ENCODE results near the gene DDX51.

Gene DDX51

GRCh38 chr12:132167611-132168310 is 23.6 kb upstream of the DDX51 start:
- DNase-seq (ENCODE audit: extremely low read depth in 1 of 2, low read depth in 1 of 2): no peak

- no peak for DNase-seq (ENCODE audit: extremely low read depth in 1 of 2, low read depth in 1 of 2)
Measured at GRCh38 chr12:132166801-132167591, 22.9 kb upstream of the DDX51 start.

DNA sequence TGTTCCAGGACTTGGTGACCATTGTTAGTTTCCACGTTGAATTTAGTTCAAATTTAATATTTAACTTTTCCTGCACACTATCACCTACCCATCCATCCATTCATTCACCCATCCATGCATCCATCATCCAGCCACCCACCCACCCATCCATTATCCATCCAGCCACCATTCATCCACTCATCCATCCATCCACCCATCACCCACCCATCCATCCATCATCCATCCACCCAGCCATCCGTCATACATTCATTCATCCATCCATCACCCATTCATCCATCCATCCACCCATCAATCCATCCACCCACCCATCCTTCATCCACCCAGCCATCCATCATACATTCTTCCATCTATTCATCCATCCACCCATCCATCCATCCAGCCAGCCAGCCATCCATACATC is 22.0 kb upstream of the DDX51 start:
- DNase-seq (ENCODE audit: extremely low read depth in 1 of 2, low read depth in 1 of 2): no peak

DNA sequence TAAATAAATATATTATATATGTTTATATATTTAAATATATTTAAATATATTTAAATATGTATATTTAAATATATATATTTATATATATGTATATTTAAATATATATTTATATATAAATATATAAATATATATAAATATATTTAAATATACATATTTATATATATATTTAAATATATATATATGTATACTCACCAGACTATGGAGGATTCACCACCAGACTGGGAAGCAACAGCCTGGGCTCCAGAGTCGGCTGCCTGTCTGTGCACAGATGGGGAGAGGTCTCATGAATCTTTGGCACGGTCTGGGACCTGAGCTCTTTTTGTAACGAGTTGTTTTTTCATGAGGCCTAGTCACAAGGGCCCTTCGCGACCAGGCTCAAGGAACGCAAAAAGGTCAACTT is 21.5 kb upstream of the DDX51 start:
- no peak for DNase-seq (ENCODE audit: extremely low read depth in 1 of 2, low read depth in 1 of 2)

GRCh38 chr12:132164426-132164825 is 20.3 kb upstream of the DDX51 start:
- no peak for DNase-seq (ENCODE audit: extremely low read depth in 1 of 2, low read depth in 1 of 2)

DNA sequence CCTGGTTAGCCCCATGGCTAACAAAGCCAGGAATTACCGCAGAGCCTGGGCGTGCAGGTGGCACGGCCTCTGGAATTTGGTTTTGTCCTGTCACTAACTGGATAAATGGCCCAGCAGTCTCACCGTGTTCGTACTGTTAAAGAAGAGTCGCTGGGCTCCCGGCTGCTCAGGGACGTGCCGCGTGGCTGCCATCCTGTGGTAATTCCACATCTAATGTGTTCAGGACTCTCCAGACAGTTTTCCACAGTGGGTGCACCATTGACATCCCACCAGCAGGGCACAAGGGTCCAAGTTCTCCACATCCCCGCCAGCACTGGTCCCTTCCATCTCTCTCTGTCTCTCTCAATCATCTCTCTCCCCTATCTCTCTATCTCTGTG is 19.8 kb upstream of the DDX51 start:
- DNase-seq (ENCODE audit: extremely low read depth in 1 of 2, low read depth in 1 of 2): no peak

GRCh38 chr12:132163041-132163910 is 19.2 kb upstream of the DDX51 start:
- DNase-seq (ENCODE audit: extremely low read depth in 1 of 2, low read depth in 1 of 2): no peak

GRCh38 chr12:132162508-132163031 is 18.5 kb upstream of the DDX51 start:
- DNase-seq (ENCODE audit: extremely low read depth in 1 of 2, low read depth in 1 of 2): no peak

GRCh38 chr12:132161796-132162507 is 17.8 kb upstream of the DDX51 start:
- DNase-seq (ENCODE audit: extremely low read depth in 1 of 2, low read depth in 1 of 2): no peak

GRCh38 chr12:132161036-132161781 is 17.1 kb upstream of the DDX51 start:
- DNase-seq (ENCODE audit: extremely low read depth in 1 of 2, low read depth in 1 of 2): no peak

GRCh38 chr12:132160601-132161035 is 16.5 kb upstream of the DDX51 start:
- no peak for DNase-seq (ENCODE audit: extremely low read depth in 1 of 2, low read depth in 1 of 2)

DNA sequence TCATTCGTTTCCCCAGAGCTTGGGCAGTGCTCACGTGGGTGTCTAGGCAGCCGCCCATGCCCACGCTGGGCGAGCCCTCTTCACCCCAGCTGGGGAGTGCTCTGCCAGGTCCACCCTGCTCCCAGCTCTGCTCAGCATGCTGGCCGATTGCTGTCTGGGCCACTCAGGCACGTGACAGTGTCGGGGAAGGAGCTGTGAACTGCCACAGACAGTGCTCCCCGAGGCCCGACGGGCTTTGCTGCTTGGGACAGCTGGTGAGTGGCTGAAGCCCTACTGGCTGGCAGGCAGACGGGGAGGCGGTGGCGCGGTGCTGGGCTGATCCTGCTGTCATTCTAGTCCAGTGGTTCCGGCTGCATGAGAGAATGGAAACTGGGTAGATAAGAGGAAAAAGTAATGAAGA is 15.9 kb upstream of the DDX51 start:
- no peak for DNase-seq (ENCODE audit: extremely low read depth in 1 of 2, low read depth in 1 of 2)

DNA sequence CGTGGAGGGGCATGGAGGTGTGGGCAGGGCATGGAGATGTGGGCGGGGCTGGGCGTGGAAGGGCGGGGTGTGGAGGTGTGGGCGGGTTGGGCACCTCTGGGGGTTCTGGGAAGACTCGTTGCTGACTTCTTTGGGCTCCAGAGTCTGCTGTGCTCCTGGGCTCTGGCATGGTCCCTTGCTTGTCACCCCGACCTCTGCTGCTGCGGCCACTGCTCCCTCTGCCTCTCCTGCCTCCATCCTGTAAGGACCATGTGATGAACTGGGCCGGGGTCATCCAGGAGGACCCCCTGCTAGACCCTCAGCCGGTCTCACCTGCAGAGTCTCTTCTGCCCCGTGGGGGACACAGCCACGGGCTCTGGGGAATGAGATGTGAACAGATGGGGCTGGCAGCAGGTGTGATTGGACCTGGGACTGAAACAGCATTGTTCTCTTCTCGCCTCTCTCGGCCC is 15.5 kb upstream of the DDX51 start:
- no peak for DNase-seq (ENCODE audit: extremely low read depth in 1 of 2, low read depth in 1 of 2)

DNA sequence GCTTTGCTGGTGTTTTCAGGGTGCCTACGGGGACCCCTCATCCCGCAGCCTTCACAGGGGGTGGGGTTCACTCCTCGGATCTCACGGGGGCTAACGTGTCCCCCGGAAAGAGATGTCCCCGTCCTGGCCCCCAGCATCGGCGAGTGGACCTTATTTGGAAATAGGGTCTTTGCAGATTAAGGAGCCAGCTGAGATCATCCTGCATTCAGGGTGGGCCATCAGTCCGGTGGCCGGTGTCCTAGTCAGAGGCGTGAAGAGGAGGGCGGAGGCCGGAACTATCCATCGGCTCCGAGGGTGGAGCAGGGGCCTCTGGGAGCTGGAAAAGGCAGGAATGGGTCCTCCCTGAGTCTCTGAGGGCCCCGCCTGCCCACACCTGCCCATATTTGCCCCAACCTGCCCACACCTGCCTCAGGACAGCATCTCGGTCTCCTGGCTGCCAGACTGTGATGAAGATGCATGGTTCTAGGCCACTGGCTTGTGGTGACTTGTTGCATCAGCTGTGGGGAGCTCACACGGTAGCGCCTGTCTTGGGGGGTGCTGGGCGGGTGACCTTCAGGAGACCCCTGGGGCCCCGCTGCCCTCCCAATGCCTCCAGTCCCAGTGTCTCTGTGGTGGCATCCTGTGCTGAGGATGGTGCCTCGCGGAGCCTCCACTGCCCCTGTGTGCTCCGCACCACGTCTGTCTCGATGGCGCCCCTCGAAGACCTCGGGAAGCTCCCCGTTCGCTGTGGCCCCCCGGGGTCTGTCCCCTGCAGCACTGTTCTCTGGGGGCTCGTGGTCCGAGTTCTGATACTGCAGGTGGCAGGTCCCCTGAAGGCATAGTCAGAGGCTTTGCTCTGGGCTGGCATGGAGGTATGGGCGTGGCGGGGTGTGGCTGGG is 14.8 kb upstream of the DDX51 start:
- no peak for DNase-seq (ENCODE audit: extremely low read depth in 1 of 2, low read depth in 1 of 2)

DNA sequence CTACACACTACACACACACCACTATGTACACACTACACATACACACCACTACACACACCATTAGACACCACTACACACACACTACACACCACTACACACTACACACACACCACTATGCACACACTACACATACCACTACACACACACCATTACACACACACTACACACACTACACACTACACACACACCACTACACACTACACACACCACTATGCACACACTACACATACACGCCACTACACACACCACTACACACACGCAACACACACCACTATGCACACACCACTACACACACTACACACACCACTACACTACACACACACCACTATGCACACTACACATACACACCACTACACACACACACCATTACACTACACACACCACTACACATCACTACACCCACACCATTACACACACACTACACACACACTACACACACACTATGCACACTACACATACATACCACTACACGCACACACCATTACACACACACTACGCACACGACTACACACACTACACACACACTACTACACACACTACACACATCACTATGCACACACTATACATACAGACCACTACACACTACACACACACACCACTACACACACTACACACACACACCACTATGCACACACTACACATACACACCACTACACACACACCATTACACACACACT is 13.8 kb upstream of the DDX51 start:
- no peak for DNase-seq (ENCODE audit: extremely low read depth in 1 of 2, low read depth in 1 of 2)

GRCh38 chr12:132156573-132157325 is 12.6 kb upstream of the DDX51 start:
- no peak for DNase-seq (ENCODE audit: extremely low read depth in 1 of 2, low read depth in 1 of 2)

DNA sequence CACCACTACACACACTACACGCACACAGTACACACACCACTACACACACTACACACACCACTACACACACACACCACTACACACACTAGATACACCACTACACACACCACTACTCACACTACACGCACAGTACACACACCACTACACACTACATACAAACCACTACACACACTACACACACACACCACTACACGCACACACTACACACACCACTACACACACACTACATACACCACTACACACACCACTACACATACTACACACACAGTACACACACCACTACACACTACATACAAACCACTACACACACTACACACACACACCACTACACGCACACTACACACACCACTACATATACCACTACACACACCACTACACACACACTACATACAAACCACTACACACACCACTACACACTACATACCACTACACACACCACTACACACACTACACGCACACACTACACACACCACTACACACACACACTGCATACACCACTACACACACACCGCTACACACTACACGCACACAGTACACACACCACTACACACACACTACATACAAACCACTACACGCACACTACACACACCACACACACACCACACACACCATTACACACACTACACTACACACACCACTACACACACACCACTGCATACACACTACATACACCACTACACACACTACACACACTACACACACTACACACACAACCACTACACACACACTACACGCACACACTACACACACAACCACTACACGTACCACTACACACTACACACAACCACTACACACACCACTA is 11.9 kb upstream of the DDX51 start:
- DNase-seq (ENCODE audit: extremely low read depth in 1 of 2, low read depth in 1 of 2): no peak
